Stimulated activated CD4-positive, alpha-beta T cell treated with anti-CD3 and anti-CD28 coated beads, Interleukin-12 subunit alpha, Interleukin-12 subunit beta, amount 100 ng/mL, for 4 hours (primary cell): ENCODE measurements around the gene OR1J1.

Experiments
- DNase-seq: peaks from one replicate; pipeline ENCODE4 v3.0.0-alpha.2; 2020

Gene OR1J1, protein sequence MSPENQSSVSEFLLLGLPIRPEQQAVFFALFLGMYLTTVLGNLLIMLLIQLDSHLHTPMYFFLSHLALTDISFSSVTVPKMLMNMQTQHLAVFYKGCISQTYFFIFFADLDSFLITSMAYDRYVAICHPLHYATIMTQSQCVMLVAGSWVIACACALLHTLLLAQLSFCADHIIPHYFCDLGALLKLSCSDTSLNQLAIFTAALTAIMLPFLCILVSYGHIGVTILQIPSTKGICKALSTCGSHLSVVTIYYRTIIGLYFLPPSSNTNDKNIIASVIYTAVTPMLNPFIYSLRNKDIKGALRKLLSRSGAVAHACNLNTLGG

DNA sequence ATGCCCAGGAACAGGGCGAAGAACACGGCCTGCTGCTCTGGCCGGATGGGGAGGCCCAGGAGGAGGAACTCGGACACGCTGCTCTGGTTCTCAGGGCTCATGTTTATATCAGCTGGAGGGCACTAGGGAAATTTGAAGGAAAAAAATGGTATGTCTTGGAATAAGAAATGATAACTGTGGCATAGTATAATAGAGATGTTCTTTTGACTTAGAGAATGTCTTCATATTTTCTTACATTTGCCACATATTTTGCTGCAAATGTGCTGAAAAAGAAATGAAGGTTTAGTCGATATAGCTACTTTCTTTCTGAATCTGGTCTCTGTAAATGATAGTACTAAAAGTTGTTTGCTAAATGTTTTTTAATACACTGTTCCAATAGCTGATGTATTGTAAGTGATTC lies at the start of gene OR1J1:
OR1J1 (minus strand) TSS at position 101 of the 400 bp plus-strand sequence; CDS start at position 101, 0 bp downstream.
- DNase-seq = no peak

DNA sequence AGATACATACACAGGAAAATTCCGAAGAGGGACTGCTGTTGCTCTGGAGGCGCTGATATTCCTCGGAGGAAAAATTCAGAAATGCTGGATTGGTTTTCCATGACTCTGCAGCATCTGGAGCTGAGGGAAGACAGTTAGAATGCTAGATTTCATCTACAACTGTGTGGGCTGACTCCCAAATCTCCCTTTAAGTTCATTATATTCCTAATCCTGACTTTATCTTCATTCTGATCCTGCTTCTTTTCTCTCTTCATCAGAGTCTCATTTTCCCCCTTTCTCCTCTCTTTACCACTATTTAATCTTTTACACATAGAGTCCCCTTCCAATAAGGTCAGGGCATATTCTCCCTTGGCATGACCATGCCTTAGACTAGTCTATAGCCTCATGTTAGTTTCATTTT lies 49.5 kb upstream of the OR1J1 start, which contains the start of gene OR1N1:
OR1N1 (minus strand) TSS at position 101 of the 400 bp plus-strand sequence; CDS start at position 101, 0 bp downstream.
- no peak for DNase-seq

DNA sequence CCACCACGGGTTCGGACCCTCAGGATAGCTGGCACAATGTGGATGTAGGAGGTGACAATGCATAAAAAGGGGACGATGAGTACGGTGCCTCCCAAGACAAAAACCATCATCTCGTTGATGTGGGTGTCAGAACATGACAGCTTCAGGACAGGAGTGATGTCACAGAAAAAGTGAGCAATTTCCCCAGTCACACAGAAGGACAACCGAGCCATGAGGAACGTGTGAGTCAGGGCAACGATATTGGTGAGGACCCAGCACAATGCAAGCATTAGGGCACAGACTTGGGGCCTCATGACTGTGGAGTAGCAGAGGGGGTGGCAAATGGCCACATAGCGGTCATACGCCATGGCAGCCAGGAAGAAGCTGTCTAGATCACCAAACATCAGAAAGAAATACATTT lies 48.9 kb upstream of the OR1J1 start:
- no peak for DNase-seq

DNA sequence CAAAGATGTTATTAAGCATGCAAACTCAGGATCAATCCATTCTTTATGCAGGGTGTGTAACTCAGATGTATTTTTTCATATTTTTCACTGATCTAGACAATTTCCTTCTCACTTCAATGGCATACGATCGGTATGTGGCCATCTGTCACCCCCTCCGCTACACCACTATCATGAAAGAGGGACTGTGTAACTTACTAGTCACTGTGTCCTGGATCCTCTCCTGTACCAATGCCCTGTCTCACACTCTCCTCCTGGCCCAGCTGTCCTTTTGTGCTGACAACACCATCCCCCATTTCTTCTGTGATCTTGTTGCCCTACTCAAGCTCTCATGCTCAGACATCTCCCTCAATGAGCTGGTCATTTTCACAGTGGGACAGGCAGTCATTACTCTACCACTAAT lies 41.6 kb upstream of the OR1J1 start:
- DNase-seq = no peak

DNA sequence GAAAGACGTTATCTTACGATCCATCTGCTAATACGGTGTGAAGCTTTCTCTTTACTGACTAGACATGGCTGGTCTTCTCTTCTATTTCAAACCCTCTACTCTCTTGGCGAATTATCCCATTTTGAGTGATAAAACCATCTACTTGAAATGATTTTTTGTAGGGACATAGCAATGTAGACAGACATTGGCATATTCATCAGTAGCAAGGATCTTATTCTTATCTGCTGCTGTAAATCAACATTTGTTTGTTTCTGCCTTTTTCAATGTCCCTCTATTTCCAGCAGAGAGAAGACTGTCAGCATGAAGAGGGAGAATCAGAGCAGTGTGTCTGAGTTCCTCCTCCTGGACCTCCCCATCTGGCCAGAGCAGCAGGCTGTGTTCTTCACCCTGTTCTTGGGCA lies 41.1 kb upstream of the OR1J1 start, which contains the start of gene OR1J4:
OR1J4 (plus strand) TSS at position 301 of the 400 bp plus-strand sequence; CDS start at position 301, 0 bp downstream.
- no peak for DNase-seq

DNA sequence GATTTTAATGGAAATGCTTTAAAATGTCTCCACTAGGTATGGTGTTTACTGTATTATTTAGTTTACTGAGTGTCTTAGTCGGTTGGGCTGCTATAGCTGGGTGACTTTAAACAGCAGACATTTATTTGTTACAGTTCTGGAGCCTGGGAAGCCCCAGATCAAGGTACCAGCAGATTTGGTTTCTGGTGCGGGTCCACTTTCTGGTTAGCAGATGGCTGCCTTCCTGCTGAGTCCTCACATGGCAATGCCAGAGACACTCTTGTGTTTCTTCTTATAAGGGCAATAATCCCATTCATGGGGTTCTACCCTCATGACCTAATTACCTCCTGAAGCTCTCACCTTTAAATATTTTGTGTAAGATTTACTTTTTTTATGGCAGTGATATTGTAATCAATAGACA lies 40.5 kb upstream of the OR1J1 start:
- DNase-seq = no peak

DNA sequence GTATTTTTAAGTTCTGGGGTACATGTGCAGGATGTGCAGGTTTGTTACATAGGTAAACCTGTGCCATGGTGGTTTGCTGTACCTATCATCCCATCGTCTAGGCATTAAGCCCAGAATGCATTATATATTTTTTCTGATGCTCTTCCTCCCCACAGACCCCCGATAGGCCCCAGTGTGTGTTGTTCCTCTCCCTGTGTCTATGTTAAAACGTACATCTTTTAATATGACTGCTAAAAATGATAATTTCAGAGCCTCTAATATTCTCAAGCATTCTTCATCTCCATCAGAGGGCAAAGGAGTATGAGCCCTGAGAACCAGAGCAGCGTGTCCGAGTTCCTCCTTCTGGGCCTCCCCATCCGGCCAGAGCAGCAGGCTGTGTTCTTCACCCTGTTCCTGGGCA lies 32.8 kb upstream of the OR1J1 start, which contains the start of gene OR1J2:
OR1J2 (plus strand) TSS at position 301 of the 400 bp plus-strand sequence; CDS start at position 301, 0 bp downstream.
- DNase-seq = no peak

DNA sequence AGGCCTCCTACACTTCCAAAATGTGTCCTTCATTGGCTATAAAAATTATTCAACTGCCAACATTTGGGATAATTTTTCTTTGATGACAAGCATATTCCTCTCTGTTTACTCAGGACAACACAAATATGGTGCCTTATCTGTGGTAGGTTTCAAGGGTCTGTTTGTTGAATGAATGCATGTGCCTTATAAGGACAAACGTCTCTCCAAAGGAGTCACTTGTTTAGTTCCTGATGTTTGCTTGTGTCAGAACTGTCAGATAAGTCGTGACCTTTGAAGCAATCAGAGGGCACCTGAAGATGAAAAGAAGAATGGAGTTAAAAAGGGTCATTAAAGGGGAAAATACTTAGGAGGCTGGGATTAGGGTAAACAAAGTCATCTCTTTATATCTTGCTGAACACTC lies 29.2 kb upstream of the OR1J1 start:
- no peak for DNase-seq

DNA sequence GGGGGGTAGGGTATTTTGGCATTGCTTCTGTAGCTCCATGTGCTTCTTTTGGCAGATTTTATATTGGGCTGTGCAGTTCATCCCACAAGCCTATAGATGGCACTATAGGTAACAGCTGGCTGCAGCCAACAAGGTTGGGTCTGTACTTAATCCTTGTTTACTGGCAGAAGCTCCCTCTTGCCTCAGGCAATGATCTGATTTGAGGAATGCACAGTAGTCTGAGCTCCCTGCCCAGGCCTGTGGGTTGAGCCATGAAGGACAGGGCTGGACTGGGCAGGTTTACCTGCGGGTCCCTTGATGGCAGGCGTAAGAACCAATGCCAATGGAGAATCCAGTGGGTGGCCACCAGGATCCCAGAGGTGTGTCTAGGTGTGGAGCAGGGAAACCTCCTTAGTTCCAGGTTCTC lies 21.2 kb upstream of the OR1J1 start:
- DNase-seq = no peak

DNA sequence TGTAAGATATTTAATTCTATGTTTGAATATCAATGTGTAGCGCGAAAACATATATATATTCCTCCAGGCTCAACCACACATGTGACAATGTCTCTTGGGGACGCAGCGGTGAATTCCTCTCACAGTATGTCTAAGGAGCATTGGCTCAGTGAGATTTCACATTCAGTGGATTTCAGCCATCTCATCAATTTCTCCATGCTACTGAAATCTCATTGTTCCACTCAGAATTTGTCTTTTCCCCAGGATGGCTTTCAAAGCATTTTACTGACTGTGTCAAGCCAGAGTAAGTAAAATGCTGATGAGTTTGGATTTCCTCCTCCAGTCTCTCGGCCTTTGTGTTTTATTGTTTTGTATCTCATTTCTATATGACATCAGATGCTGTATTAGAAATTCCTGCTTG lies 1.3 kb upstream of the OR1J1 start:
- no peak for DNase-seq

DNA sequence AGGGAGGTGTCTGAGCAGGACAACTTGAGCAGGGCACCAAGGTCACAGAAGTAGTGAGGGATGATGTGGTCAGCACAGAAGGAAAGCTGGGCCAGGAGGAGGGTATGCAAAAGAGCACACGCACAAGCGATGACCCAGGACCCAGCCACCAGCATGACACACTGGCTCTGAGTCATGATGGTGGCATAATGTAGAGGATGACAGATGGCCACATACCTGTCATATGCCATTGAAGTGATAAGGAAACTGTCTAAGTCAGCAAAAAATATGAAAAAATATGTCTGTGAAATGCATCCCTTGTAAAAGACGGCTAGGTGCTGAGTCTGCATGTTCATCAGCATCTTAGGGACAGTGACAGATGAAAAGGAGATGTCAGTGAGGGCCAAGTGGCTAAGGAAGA lies 380 bp downstream of the OR1J1 start:
- DNase-seq = no peak

DNA sequence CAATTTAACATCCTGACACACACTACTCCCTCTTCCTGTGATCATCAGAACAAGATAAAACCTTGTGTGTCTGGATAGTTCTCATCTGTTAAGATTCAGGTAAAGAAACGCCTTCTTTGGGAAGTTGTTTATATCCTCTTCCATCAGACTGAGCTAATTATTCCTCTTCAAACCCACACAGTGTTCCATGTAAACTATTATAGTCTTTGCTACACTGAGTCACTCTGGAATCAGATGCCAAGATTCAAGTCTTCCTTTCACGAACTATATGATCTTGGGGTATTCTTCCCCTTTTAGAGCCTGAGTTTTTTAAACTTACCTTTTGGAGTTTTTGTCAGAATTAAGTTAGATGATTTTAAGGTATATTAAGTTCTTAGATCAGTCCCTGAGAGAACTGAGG lies 2.0 kb downstream of the OR1J1 start:
- DNase-seq = no peak

DNA sequence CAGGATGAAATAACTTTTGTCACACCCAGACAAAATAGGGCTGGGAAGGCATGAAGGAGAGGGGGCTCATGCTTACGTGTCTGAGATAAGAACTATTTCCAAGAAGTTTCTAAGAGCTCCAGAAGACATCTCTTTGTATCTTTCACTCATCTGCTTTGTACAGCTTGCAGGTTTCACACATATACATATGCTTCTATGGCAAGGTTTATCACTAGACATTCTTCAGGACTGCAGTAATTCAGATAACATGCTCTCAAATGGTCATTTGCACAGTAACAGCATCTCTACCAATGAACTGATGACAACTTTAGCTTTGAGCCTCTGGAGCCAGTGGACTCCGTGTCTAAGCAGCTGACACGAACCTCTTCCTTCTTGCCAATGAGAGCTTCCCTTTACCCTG lies 3.2 kb downstream of the OR1J1 start:
- DNase-seq = no peak

DNA sequence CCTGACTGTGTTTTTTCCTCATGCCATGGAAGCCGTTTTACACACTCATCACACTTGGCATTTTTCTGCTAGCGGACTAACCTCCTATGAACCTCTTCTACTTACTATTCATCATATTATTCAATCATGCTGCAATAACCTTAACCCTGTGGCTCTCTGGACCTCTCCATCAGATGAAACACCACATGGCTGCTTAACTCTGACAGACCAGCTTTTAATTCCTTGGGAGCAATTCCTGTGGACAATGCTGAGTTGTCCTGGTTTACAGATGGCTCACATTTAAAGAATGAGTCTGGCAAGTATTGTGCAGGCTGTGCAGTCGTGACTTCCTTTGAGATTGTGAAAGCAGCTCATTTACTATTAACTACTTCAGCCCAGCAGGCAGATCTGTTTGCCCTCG lies 9.0 kb downstream of the OR1J1 start:
- no peak for DNase-seq

DNA sequence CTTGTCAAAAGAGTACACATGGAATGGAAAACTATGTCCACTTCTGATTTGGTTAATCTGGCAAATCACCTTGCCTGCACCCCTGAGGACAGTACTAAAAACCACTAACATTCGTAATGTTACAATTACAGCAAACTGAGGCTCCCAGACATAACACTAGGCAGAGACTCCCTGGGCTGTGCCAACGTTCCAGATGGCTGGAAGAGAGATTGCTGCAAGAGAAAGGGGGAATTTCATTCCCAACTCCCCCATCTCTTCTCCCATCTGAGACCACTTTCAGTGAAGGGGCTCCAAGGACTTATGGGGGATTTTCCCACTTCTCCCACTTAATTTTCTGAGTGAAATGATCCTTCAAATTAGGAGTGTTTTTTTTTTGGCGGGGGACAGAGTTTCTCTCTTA lies 11.3 kb downstream of the OR1J1 start:
- DNase-seq = no peak

DNA sequence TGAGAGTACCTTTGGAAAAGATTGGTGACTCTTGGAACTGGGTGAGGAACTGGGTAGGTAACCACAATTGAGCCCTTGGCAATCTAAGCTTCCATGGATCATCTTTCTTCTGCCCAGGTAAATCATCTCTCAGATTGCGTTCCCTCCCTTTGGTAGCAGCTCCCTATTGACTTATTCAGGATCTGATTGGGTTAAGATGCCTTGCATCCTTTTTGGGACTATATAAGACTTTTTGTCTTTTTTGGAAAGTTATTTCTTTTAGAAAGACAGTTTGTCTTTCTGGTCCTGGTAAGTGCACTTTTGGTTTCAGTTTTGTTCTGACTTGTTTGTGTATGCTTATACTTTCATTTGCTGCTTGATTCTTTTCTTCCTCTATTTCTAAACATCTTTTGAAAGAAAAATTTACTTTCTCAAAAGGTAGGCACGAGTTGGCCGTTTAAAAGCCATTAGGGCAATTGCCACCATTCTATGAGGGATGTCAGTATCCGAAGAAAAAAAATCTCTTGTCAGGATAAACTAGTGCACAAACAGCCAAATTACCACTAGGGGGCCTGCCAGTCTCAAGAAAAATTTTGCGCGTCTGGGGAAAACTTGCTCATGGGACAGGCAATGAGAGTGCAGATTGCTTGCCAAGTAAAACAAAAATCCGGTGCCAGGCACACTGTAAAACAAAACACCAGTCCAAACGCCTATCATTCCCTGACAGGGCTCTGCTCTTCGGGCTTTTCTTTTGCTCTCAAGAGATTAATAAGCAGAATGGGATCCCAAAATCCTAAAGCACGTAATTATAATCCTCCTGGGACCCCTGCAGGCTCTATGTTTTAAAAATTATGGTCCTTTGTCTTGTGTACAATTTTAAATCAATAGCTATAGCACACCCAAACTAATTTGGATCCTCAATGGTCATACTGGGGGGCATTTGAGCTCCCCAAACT lies 12.8 kb downstream of the OR1J1 start:
- peak; percentile 45 for DNase-seq

DNA sequence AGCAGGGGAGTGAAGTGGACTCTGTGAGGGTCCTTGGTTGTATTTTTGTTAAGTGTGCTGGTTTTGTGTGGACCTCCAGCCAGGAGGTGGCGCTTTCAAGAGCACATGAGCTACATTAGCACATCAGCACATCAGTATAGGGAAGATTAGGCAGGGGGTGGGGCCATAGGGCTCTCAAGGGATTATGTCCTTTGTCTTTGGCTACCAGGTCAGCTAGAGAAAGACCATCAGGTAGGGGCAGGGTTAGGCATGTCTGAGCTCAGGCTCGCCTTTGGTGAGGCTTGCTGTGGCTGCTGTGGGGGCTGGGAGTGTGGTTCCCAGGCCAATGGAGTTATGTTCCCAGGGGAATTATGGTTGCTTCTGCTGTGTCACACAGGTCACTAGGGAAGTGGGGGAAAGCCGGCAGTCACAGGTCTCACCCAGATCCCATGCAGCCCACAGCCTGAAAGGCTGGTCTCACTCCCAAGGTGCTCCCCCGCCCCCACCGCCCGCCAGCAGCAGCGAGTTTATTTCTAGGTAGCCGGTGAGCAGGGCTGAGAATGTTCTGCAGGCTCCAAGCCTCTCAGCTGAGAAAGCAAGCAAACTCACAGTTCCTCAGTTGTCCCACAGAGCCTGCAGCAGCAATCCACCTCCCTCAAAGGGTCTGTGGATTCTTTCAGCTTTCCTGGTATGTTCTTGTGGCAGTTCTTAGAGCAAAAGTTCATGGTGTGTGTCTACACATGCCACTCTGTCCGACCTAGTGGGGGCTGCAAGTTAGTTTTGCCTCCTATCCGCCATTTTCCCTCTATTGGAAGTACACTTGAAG lies 13.7 kb downstream of the OR1J1 start:
- no peak for DNase-seq

DNA sequence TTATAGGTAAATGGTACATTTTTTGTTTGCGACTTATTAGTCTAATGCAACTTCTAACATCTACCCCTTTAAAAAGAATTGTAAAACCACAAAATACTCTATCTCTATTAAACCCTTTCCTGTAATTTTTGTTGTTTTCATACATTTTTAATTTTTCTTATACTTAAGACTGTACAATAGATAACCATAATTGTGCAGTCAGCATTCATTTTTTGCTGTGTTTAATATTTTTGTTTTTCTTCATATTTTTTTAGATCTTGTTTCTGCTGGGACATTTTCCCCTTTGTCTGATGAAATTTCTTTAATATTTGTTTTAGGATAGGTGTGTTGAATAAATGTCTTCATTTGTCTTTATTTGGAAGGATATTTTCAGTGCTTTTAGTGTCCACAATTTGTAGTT lies 19.9 kb downstream of the OR1J1 start:
- no peak for DNase-seq

DNA sequence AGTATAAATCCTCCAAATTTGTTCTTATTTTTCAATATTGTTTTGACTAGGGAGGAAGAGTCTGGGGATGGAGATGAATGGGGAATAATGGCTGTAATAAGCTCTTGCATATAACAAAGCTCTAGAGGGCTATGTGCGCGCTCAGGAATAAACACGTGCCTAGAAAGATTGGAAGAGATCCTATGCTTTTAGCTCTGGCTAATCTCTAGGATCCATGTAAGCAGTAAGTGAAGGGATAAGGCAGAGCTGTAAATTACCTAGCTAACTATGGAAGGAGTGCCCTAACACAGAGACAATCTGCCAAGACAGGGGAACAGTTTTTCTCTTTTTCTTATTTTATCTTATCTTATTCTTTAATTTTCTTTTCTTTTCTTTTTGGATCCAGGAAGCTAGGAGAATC lies 21.6 kb downstream of the OR1J1 start:
- DNase-seq = no peak

DNA sequence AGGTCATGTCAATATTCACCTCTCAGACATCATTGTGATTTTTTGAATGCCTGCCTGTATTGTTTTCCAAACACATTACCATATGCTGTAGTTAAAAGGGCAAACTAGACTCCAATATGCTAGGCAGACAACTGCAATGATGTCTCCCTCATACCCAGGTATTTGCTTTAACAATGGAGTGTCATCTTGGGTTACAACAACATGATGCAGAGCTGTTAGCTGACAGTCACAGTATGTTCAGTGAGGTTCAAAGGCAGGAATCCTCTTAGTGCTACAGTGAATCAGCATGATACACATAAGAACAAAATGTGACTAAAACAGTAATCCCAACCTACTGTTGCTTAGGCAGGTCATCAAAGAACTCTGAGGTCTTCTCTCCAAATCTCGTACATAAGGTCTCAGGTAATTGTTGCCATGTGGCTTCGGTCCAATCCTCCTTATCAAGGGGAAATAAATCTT lies 24.0 kb downstream of the OR1J1 start:
- DNase-seq = no peak

DNA sequence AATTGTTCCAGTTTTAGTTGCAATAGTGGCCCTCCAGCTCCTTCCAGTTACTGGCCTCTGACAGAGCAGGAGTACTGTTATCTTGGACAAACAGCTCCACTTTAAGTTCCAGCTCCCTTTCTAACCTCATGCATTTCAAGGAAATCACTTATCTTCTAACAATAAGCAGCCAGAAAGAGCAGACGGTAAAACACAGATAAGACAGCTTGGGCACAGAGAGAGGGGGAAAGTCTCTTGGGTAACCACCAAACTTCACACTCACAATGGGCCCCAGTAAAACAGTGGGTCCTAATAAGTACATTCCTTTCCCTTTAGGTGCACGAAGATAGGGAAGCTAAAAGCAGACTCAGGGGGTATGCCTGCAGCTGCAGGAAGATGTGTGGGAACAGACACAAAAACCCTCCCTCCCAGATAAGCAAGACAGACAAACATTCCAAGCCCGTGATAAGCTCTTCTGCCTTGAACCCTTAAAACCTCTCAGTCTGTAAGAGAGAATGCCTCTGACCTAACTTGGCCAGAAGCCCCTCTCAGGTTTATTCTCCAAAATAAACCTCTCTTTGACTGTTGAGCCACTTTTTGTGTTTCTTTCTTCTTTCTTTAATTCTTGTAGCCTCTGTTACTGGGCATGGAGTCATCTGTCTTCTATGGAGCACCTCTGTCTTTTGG lies 30.8 kb downstream of the OR1J1 start:
- DNase-seq = no peak

DNA sequence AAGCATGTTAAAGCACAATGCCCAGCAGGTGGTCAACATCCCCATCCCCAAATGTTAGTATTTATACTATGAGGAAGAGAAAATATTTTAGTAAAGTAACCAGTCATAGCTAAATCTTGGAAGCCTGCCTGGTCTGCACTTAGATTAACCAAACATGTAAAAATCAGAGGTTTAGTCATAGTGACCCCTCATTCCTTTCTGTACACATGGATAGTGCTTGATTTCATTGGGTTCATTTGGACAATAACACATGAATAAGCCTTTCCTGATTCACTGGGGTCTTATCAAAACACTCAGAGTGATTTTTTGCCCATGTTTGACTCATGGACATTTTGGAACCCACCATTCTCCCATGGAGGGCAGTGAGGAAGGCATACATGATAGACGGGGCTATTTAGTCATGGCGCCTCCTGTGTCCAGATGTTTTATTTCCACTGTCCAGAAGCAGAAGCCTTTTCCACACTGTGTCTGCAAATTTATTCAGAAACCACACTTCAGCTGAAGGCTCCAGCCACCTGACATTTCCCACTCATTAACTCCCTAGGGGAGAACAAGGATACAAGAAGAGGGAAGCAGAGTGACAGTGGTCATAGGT lies 32.5 kb downstream of the OR1J1 start:
- DNase-seq = no peak
